ENCODE results near the gene C14orf119. TPM values are rescaled to one million over a fixed set of nuclear protein-coding genes. Genes with fewer than 3 reads are reported as not detected.

Gene C14orf119
- total and polyA plus RNA-seq, 9 of the 15 experiments (the other 6 are each of a cell fraction or from before 2014, with no cell fraction given), result 36.7 to 251 (median 51.8) TPM

DNA sequence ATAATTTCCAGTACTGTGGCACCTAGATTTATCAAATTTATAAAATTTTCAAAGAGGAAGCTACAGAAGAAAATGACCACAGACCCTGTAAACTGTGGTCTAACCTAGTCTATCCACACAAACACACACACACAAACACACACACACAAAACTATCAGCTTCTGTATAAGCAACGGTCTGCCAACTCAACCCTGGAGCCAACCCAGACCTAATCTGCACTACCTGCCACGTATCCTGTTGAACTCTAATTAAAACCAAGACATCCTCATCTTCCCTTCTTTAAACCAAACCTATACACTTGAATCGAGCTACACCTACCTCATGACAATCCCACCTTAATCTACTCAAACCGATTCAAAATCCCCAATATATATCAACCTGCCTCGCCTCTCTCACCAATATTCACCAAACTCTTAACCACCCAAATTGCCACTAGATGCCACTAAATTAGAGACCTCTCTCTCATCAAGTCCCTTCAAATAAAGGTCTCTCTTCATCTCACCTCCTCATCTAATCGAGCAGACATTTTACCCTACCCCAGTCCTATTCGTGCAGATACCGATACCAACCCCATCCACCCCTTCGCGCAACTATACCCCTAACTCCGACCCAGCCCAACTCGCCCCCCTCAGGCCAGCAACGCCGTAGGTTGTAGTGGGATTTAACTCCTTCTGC lies 1.2 kb upstream of the C14orf119 start (continued):
- TF ChIP-seq, protein P1, sequence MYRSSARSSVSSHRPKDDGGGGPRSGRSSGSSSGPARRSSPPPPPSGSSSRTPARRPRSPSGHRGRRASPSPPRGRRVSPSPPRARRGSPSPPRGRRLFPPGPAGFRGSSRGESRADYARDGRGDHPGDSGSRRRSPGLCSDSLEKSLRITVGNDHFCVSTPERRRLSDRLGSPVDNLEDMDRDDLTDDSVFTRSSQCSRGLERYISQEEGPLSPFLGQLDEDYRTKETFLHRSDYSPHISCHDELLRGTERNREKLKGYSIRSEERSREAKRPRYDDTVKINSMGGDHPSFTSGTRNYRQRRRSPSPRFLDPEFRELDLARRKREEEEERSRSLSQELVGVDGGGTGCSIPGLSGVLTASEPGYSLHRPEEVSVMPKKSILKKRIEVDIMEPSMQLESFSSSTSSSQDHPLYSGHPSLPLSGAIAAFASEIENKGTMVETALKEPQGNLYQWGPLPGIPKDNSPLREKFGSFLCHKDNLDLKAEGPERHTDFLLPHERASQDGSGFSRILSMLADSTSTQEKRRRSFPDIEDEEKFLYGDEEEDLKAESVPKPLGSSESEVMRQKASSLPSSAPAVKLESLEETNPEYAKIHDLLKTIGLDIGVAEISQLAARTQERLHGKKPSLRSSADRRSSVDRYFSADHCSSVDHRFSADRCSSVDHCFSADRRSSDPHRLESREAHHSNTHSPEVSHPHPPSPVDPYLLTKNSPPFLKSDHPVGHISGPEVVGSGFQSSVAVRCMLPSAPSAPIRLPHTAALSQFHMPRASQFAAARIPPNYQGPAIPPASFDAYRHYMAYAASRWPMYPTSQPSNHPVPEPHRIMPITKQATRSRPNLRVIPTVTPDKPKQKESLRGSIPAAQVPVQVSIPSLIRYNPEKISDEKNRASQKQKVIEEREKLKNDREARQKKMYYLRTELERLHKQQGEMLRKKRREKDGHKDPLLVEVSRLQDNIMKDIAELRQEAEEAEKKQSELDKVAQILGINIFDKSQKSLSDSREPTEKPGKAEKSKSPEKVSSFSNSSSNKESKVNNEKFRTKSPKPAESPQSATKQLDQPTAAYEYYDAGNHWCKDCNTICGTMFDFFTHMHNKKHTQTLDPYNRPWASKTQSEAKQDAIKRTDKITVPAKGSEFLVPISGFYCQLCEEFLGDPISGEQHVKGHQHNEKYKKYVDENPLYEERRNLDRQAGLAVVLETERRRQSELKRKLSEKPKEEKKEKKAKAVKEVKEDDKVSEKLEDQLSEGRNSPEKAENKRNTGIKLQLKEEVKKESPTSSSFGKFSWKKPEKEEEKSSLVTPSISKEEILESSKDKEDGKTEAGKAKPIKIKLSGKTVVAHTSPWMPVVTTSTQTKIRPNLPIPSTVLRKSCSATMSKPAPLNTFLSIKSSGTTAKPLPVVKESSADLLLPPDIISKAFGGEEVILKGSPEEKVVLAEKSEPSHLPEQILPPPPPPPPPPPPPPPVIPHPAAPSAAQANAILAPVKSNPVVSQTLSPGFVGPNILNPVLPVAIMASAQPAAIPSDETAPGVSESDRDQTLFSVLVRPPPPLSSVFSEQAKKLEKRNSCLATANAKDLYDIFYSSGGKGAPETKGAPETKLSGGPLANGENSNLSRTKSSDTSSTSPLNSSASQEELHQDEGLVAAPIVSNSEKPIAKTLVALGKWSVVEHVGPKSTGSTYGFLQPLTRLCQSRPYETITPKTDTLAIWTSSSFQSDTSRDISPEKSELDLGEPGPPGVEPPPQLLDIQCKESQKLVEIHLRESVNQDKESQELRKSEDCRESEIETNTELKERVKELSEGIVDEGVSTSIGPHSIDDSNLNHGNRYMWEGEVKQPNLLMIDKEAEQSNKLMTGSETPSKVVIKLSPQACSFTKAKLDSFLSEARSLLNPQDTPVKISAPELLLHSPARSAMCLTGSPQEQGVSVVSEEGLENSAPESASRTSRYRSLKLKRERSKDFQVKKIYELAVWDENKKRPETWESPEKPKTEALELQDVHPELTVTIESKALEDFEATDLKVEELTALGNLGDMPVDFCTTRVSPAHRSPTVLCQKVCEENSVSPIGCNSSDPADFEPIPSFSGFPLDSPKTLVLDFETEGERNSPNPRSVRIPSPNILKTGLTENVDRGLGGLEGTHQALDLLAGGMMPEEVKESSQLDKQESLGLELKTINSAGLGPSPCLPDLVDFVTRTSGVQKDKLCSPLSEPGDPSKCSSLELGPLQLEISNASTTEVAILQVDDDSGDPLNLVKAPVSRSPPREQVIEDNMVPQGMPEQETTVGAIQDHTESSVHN (IDR thresholded peaks at IDR 0.05; ENCODE audit: borderline replicate concordance in 1 of 2, low read depth in 1 of 2), result peak in 1 of 2 experiments; percentile 37; a peak in 1 of 4 replicates
- TF ChIP-seq, protein P2, sequence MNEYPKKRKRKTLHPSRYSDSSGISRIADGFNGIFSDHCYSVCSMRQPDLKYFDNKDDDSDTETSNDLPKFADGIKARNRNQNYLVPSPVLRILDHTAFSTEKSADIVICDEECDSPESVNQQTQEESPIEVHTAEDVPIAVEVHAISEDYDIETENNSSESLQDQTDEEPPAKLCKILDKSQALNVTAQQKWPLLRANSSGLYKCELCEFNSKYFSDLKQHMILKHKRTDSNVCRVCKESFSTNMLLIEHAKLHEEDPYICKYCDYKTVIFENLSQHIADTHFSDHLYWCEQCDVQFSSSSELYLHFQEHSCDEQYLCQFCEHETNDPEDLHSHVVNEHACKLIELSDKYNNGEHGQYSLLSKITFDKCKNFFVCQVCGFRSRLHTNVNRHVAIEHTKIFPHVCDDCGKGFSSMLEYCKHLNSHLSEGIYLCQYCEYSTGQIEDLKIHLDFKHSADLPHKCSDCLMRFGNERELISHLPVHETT (CRISPR knock-in tag; conservative IDR thresholded peaks at IDR 0.05 in 1 of 2, IDR thresholded peaks at IDR 0.05 in 1 of 2), result peak in 1 of 2 experiments; percentile 50; a peak in 1 of 4 replicates
- TF ChIP-seq ZNF41 (CRISPR knock-in tag; conservative IDR thresholded peaks at IDR 0.05) (no peak), RAD21 (CRISPR knock-in tag; conservative IDR thresholded peaks at IDR 0.05 in 1 of 2, IDR thresholded peaks at IDR 0.05 in 1 of 2) (0 out of 4 replicates have a peak, but pooled peaks of 1 of the 2 experiments have one; percentile 13), FOXK1 (CRISPR knock-in tag; IDR thresholded peaks at IDR 0.05; ENCODE audit: borderline replicate concordance) (no peak), POLR2AphosphoS2 (IDR thresholded peaks at IDR 0.05; ENCODE audit: low read length) (no peak), MBD2 (IDR thresholded peaks at IDR 0.05; ENCODE audit: borderline replicate concordance, low read depth) (no peak), RBM17 (IDR thresholded peaks at IDR 0.05; ENCODE audit: borderline replicate concordance, low read depth, low read length) (no peak), KHSRP (IDR thresholded peaks at IDR 0.05) (peak; percentile 51; the same call in 1 of the 2 replicates), KAT8 (IDR thresholded peaks at IDR 0.05; ENCODE audit: low read depth) (no peak), ZBTB7A (IDR thresholded peaks at IDR 0.05; ENCODE audit: borderline replicate concordance, control insufficient read depth, low read depth, low read length) (peak; percentile 81)
- TF ChIP-seq, protein P3, sequence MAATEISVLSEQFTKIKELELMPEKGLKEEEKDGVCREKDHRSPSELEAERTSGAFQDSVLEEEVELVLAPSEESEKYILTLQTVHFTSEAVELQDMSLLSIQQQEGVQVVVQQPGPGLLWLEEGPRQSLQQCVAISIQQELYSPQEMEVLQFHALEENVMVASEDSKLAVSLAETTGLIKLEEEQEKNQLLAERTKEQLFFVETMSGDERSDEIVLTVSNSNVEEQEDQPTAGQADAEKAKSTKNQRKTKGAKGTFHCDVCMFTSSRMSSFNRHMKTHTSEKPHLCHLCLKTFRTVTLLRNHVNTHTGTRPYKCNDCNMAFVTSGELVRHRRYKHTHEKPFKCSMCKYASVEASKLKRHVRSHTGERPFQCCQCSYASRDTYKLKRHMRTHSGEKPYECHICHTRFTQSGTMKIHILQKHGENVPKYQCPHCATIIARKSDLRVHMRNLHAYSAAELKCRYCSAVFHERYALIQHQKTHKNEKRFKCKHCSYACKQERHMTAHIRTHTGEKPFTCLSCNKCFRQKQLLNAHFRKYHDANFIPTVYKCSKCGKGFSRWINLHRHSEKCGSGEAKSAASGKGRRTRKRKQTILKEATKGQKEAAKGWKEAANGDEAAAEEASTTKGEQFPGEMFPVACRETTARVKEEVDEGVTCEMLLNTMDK (IDR thresholded peaks at IDR 0.05; ENCODE audit: borderline replicate concordance, insufficient read depth, low read depth, low read length, poor library complexity, severe bottlenecking), result peak; percentile 77

Data from K562 (cell line).